Caco-2 (cell line): ENCODE results near the gene MORN1. TPM values are rescaled to one million over a fixed set of nuclear protein-coding genes. Genes with fewer than 3 reads are reported as not detected.

ENCODE experiments used
- BruUV-seq: library from RNA; stranded (reverse); fragments of 400-500 nt; replicated peaks from 2 replicates; lab custom pipeline; 2021; lab: Mats Ljungman, UMichigan
- CTCF ChIA-PET: fragments of 300-600 bp; sonication (Branson Sonifier 250); formaldehyde crosslinking; loops from one replicate; lab custom pipeline; 2022; ENCODE audit warnings: antibody characterized with exemption; lab: Charles Lee
- POLR2A ChIA-PET: fragments of 300-600 bp; sonication (Branson Sonifier 250); formaldehyde crosslinking; loops from one replicate; lab custom pipeline; 2022; ENCODE audit warnings: antibody characterized with exemption; lab: Charles Lee
- DNase-seq, 2 experiments: peaks; one replicate each; pipeline versions ENCODE4 v3.0.0 to v3.0.0-alpha.2; 2020 to 2022
- H3K27me3 ChIP-seq: replicated peaks from 2 replicates; pipeline ENCODE4 v1.6.0; 2011; ENCODE audit warnings: low read length; ENCODE audit not compliant: control insufficient read depth, insufficient read depth
- H3K36me3 ChIP-seq: 2 replicates; pipeline ENCODE4 v1.5.1; 2011; ENCODE audit warnings: low read length; ENCODE audit not compliant: control insufficient read depth, insufficient read depth
- H3K4me1 ChIP-seq: fragments of 250-450 bp; sonication (Bioruptor Pico); 2 replicates; pipeline ENCODE4 v1.5.1; 2020; ENCODE audit warnings: mild to moderate bottlenecking
- H3K4me3 ChIP-seq: 2 replicates; pipeline ENCODE4 v1.5.1; 2011; ENCODE audit warnings: low read depth, mild to moderate bottlenecking, control low read depth, low read length
- H3K9me3 ChIP-seq: fragments of 250-450 bp; sonication (Bioruptor Pico); 2 replicates; pipeline ENCODE4 v1.5.1; 2020; ENCODE audit warnings: mild to moderate bottlenecking, moderate library complexity
- H3K27ac Mint-ChIP-seq: one replicate; pipeline ENCODE4 v1.8.0; 2022; ENCODE audit warnings: mixed read lengths; ENCODE audit not compliant: unreplicated experiment
- H3K27me3 Mint-ChIP-seq: one replicate; pipeline ENCODE4 v1.8.0; 2022; ENCODE audit warnings: mixed read lengths; ENCODE audit not compliant: insufficient read depth, unreplicated experiment
- H3K36me3 Mint-ChIP-seq: one replicate; pipeline ENCODE4 v1.8.0; 2022; ENCODE audit warnings: mild to moderate bottlenecking, mixed read lengths; ENCODE audit not compliant: insufficient read depth, unreplicated experiment
- H3K4me1 Mint-ChIP-seq: one replicate; pipeline ENCODE4 v1.8.0; 2022; ENCODE audit warnings: low read depth, mixed read lengths; ENCODE audit not compliant: unreplicated experiment
- H3K4me3 Mint-ChIP-seq: one replicate; pipeline ENCODE4 v1.8.0; 2022; ENCODE audit warnings: mild to moderate bottlenecking, moderate library complexity, mixed read lengths; ENCODE audit not compliant: unreplicated experiment
- H3K9me3 Mint-ChIP-seq: one replicate; pipeline ENCODE4 v1.8.0; 2022; ENCODE audit warnings: mixed read lengths; ENCODE audit not compliant: unreplicated experiment
- intact Hi-C: fragments of 100-400 bp; cut with micrococcal nuclease; formaldehyde crosslinking; loops from one replicate; pipeline ENCODE4 v1.10.0; 2022; ENCODE audit not compliant: unreplicated experiment
- total RNA-seq: library from RNA; stranded (reverse); gene quantifications from 2 replicates; pipeline ENCODE4 v1.2.3, GENCODE V29; 2022
- TF ChIP-seq, protein P1 (sequence below), 2 experiments: fragments of 200-600 bp in 1 of 2; IDR thresholded peaks; 1 replicate in 1 of 2; 2 replicates in 1 of 2; pipeline versions ENCODE4 v1.5.1 to v1.8.0; 2011 to 2022; ENCODE audit warnings: antibody characterized with exemption in 1 of 2, control low read depth in 1 of 2, inconsistent platforms in 1 of 2, low read depth in 1 of 2, low read length in 1 of 2, mild to moderate bottlenecking in 1 of 2, moderate library complexity in 1 of 2; ENCODE audit not compliant: insufficient read depth in 1 of 2, severe bottlenecking in 1 of 2, unreplicated experiment in 1 of 2

Gene MORN1
- total RNA-seq, 1 experiment from 2014 or later: 8.6 TPM

DNA sequence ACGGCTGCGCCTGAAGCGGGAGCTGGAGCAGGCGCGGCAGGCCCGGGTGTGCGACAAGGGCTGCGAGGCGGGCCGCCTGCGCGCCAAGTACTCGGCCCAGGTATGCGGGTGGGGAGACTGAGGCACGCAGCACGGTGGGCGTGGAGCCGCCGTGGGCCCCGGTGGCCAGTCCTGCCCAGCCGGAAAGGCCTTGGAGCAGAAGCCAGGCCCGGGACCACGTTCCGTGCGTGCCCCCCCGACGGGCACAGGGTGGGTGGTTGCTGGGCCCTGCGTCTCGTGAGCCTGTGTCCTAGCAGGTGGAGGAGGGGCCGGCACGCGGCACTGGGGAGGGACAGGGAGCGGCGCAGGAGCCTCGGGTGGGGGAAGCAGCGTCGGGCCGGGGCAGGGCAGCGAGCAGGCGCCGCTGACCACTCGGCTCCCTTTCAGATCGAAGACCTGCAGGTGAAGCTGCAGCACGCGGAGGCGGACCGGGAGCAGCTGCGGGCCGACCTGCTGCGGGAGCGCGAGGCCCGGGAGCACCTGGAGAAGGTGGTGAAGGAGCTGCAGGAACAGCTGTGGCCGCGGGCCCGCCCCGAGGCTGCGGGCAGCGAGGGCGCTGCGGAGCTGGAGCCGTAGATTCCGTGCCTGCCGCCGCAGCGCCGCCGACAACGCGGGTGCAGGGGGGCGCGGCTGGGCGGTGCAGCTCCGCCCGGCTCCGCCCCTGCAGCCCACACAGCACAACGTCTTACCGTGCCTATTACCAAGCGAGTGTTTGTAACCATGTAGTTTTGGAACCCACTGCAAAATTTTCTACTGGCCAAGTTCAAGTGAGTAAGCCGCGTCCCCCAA, 85.0 kb downstream of the MORN1 start:
- no peak overlapping the region for H3K4me3 ChIP-seq
- Mint-ChIP-seq H3K4me1 (no peaks in the 10 kb centered on the region), H3K27me3 (no peaks in the 10 kb centered on the region), H3K36me3 (peaks cover 40% of the 10 kb centered on the region), H3K27ac (no peak overlapping the region), H3K4me3 (no peak overlapping the region), H3K9me3 (no peaks in the 10 kb centered on the region)
- POLR2A ChIA-PET: no interaction called here
- CTCF ChIA-PET: no interaction called here
- no peaks in the 10 kb centered on the region for H3K27me3 ChIP-seq
- no peak for DNase-seq
- no TSS peak for BruUV-seq
- intact Hi-C loops: no loop called here
- H3K36me3 ChIP-seq: no peaks in the 10 kb centered on the region
- TF ChIP-seq, protein P1, sequence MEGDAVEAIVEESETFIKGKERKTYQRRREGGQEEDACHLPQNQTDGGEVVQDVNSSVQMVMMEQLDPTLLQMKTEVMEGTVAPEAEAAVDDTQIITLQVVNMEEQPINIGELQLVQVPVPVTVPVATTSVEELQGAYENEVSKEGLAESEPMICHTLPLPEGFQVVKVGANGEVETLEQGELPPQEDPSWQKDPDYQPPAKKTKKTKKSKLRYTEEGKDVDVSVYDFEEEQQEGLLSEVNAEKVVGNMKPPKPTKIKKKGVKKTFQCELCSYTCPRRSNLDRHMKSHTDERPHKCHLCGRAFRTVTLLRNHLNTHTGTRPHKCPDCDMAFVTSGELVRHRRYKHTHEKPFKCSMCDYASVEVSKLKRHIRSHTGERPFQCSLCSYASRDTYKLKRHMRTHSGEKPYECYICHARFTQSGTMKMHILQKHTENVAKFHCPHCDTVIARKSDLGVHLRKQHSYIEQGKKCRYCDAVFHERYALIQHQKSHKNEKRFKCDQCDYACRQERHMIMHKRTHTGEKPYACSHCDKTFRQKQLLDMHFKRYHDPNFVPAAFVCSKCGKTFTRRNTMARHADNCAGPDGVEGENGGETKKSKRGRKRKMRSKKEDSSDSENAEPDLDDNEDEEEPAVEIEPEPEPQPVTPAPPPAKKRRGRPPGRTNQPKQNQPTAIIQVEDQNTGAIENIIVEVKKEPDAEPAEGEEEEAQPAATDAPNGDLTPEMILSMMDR (IDR thresholded peaks at IDR 0.05; ENCODE audit: insufficient read depth in 1 of 2, low read depth in 1 of 2, low read length in 1 of 2, severe bottlenecking in 1 of 2, unreplicated experiment in 1 of 2): no peak
- peaks cover 3% of the 10 kb centered on the region; the same call in 1 of the 2 replicates for H3K4me1 ChIP-seq
- no peaks in the 10 kb centered on the region for H3K9me3 ChIP-seq

DNA sequence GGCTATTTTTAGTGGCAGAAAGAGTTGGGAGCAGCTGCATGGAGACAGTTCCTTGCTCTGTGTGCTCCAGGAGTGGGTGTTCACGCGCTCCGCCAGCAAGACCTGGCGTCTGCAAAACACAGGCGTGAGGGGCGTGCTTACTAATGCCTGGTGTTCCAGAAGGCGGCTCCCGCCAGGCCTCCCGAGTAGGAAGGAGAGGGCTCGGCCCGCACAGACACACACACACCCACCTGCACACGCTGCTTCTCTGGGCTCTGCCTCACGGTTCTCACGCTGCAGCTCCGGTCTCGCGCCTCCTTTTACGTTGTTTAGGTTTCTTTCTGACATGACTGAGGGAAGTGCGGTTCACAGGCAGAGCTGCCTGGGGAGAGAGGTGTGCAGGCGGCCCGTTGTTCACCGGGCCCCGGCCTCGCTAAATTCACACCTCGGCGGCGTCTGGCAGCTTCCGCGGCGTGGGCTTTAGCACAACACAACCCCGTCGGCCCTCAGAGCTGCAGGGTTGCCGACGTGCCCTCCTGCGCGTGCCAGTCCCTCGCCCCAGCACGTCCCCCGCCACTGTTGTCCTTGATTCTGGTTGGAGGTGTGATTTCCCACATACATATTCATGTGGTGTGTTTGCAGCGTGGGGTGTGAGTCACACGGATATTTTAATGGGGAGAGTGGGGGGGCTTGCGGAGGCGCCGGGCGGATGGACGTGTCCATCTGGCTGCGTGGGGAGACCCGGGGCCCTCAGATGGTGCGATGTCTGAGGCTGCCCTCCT, 86.3 kb downstream of the MORN1 start:
- no TSS peak for BruUV-seq
- Histone ChIP-seq H3K4me1 (no peaks in the 10 kb centered on the region), H3K9me3 (no peaks in the 10 kb centered on the region), H3K4me3 (no peak overlapping the region), H3K27me3 (no peaks in the 10 kb centered on the region), H3K36me3 (no peaks in the 10 kb centered on the region)
- DNase-seq: no peak
- no peaks in the 10 kb centered on the region for H3K9me3 Mint-ChIP-seq
- ChIA-PET CTCF (no interaction called here), POLR2A (no interaction called here)
- TF ChIP-seq, protein P1 (IDR thresholded peaks at IDR 0.05; ENCODE audit: insufficient read depth in 1 of 2, low read depth in 1 of 2, low read length in 1 of 2, severe bottlenecking in 1 of 2, unreplicated experiment in 1 of 2): no peak
- no peak overlapping the region for H3K4me3 Mint-ChIP-seq
- no peaks in the 10 kb centered on the region for H3K4me1 Mint-ChIP-seq
- no peaks in the 10 kb centered on the region for H3K27me3 Mint-ChIP-seq
- no peak overlapping the region for H3K27ac Mint-ChIP-seq
- H3K36me3 Mint-ChIP-seq: peaks cover 43% of the 10 kb centered on the region
- intact Hi-C loops: no loop called here

DNA sequence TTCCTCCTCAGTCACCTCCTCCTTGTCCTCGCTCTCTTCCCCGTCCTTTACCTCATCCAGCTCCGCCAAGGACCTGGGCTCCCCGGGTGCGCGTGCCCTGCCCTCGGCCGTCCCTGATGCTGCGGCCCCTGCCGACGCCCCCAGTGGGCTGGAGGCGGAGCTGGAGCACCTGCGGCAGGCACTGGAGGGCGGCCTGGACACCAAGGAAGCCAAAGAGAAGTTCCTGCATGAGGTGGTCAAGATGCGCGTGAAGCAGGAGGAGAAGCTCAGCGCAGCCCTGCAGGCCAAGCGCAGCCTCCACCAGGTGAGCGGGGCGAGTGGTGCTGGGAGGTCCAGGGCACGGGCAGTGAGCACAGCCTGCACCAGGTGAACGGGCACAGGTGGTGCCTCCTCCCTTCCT, 87.1 kb downstream of the MORN1 start:
- Histone ChIP-seq H3K36me3 (no peaks in the 10 kb centered on the region), H3K4me1 (no peaks in the 10 kb centered on the region), H3K9me3 (no peaks in the 10 kb centered on the region), H3K27me3 (no peaks in the 10 kb centered on the region), H3K4me3 (no peak overlapping the region)
- intact Hi-C loops: no loop called here
- H3K36me3 Mint-ChIP-seq: peaks cover 43% of the 10 kb centered on the region
- ChIA-PET CTCF (no interaction called here), POLR2A (no interaction called here)
- H3K9me3 Mint-ChIP-seq: no peaks in the 10 kb centered on the region
- no peaks in the 10 kb centered on the region for H3K4me1 Mint-ChIP-seq
- no peaks in the 10 kb centered on the region for H3K27me3 Mint-ChIP-seq
- no peak for DNase-seq
- H3K4me3 Mint-ChIP-seq: no peak overlapping the region
- H3K27ac Mint-ChIP-seq: no peak overlapping the region
- TF ChIP-seq, protein P1 (IDR thresholded peaks at IDR 0.05; ENCODE audit: insufficient read depth in 1 of 2, low read depth in 1 of 2, low read length in 1 of 2, severe bottlenecking in 1 of 2, unreplicated experiment in 1 of 2): no peak
- no TSS peak for BruUV-seq
